ENCODE data around the gene RHBDD3.

RHBDD3 gene

GRCh38 chr22:29267858-29268510 lies at the start of gene RHBDD3, which contains the start of gene EWSR1:
Gene RHBDD3, minus strand, starts transcription at chr22:29267981. Its CDS starts 2,355 bp downstream, at chr22:29265626.
Gene EWSR1, plus strand, starts transcription at chr22:29268268. Its CDS starts 69 bp downstream, at chr22:29268337.
- Mint-ChIP-seq H3K4me3 (peak within 1 kb of the TSS; percentile 93), H3K27ac (peak within 1 kb of the TSS; percentile 98), H3K27me3 (ENCODE audit: low read depth) (peaks cover 3% of the 10 kb centered on the region), H3K4me1 (ENCODE audit: low read depth) (peaks cover 43% of the 10 kb centered on the region), H3K36me3 (ENCODE audit: low read depth) (peaks cover 51% of the 10 kb centered on the region), H3K9me3 (no peaks in the 10 kb centered on the region)
- DNase-seq (ENCODE audit: low spot score): peak; percentile 96

DNA sequence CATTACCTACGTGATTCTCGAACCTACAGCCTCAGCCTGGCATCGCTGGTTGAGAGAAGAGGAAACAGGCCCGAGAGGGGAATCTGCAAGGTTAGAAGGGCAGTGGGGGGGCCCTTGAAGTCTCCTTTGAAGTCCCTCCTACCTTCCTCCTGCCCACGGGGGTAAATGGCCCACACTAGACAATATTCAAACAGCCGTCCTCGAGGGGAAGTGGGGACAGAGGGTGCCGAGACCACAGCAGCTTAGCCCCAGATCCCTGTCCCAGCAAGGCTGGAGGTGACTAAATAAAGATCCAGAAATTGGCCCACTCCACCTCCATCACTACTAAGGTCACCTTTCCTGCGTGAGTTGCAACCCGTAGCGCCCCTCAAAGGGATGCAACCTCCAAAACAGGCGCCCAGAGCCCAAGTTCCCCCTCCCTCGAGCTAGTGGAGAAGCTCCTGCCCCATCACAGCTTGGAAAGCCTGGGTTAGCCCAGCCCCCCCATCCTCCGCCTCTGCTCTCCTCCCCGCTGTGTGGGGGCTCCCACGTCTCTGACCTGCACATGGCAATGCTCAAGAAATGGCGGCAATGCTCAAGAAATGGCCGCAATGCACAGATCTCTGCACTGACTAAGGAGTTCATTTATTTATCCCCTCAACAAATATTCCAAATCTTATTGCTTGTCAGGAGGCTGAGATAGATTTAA lies 48.5 kb upstream of the RHBDD3 start:
- H3K27ac Mint-ChIP-seq: no peak overlapping the region
- DNase-seq (ENCODE audit: low spot score): no peak
- H3K4me1 Mint-ChIP-seq (ENCODE audit: low read depth): peaks cover 10% of the 10 kb centered on the region
- peaks cover 41% of the 10 kb centered on the region for H3K27me3 Mint-ChIP-seq (ENCODE audit: low read depth)
- no peak overlapping the region for H3K4me3 Mint-ChIP-seq
- H3K9me3 Mint-ChIP-seq: no peaks in the 10 kb centered on the region
- peaks cover 1% of the 10 kb centered on the region for H3K36me3 Mint-ChIP-seq (ENCODE audit: low read depth)

DNA sequence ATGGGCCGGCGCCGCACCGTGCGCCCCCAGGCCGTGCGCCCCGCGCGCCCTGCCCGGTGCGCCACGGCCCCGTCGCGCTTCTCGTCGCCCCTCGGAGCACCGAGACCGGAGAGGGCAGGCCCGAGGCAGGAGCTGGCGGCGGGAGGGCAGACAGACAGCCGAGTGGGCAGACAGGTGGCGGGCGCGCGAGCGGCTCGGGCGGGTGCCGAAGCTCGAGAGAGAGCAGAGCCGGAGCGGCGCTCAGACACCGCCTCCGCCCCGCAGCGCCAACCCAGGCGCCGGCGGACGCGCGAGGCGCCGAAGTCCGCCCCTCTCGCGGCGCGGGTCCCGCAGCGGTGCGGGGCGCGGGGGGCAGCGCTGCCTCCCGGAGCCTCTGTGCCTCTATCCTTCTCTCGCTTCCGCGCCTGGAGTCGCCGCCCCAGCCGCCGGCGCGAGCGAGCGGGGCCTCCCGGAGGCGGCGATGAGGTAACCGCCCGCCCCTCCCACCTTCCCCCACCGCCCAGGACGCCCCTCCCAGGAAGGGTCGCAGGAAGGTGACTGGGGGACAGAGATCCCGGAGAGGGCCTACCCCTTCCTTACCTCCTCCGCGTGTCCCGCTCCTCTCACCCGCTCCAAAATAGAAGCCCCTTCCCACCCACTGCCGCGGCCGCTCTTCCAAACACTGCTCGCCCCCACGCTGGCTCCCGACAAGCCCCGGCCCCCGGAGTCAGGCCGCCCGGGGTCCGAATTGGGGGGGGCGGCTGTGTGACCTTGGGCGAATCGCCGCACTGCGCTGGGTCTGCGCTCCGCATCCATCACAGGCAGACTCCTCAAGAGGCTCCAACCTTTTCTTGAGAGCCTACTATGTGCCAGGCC lies 47.7 kb upstream of the RHBDD3 start, which contains the start of gene RASL10A:
TSS of gene RASL10A (minus strand) at position 412 of the 855 bp plus-strand sequence. CDS start 451 bp downstream, outside the sequence.
- DNase-seq (ENCODE audit: low spot score): no peak
- Mint-ChIP-seq H3K27ac (peak within 1 kb of the TSS; percentile 27), H3K36me3 (ENCODE audit: low read depth) (peaks cover 1% of the 10 kb centered on the region), H3K4me1 (ENCODE audit: low read depth) (peaks cover 12% of the 10 kb centered on the region), H3K9me3 (no peaks in the 10 kb centered on the region), H3K27me3 (ENCODE audit: low read depth) (peaks cover 41% of the 10 kb centered on the region), H3K4me3 (peak within 1 kb of the TSS; percentile 47)

- H3K4me1 Mint-ChIP-seq (ENCODE audit: low read depth): peaks cover 12% of the 10 kb centered on the region
- peaks cover 1% of the 10 kb centered on the region for H3K36me3 Mint-ChIP-seq (ENCODE audit: low read depth)
- peaks cover 41% of the 10 kb centered on the region for H3K27me3 Mint-ChIP-seq (ENCODE audit: low read depth)
- H3K9me3 Mint-ChIP-seq: no peaks in the 10 kb centered on the region
- no peak for DNase-seq (ENCODE audit: low spot score)
- H3K4me3 Mint-ChIP-seq: peak overlapping the region; percentile 47
- H3K27ac Mint-ChIP-seq: peak overlapping the region; percentile 27
Measured at GRCh38 chr22:29314537-29315285, 46.9 kb upstream of the RHBDD3 start.

DNA sequence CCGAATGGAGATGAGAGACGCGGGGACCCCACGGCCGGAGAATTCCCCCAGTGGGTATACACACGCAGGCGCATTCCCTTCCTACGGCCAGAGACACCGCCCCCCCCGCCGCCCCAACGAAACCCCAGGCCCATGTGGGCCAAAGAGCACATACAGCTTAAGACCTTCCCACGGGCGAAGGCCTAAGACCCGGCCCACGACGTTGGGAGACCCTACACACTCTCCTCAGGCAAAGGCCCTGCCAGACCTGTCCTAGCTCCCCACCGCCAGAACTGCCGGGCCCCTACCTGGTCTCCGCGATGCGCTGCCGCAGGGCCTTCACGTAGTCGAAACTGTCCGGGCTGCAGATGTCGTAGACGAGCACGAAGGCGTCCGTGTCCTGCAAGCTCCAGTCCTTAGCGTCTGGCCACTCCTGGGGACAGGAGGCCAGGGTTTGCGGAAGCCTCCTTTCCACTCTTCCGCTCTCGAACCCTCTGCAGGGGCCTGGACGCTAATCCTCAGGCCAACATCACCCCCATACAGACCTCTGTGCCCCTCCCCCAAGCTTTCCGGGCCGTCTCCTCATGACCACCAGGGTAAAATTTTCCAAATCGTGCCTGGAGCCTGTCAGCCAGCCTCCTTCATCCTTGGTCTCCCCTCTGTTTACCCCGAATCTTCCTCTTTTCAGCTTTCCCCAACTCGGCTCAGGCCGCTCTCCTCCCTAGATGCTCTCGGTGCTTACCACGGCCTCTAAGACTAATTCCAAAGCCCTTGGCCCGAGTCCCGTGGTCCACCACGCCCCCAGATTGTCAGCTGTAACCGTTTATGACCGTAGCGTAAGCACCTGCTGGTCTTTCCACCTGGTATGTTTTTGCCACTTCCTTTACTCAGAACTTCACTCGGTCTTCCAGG lies 46.0 kb upstream of the RHBDD3 start:
- H3K4me3 Mint-ChIP-seq: peak overlapping the region; percentile 47
- DNase-seq (ENCODE audit: low spot score): no peak

DNA sequence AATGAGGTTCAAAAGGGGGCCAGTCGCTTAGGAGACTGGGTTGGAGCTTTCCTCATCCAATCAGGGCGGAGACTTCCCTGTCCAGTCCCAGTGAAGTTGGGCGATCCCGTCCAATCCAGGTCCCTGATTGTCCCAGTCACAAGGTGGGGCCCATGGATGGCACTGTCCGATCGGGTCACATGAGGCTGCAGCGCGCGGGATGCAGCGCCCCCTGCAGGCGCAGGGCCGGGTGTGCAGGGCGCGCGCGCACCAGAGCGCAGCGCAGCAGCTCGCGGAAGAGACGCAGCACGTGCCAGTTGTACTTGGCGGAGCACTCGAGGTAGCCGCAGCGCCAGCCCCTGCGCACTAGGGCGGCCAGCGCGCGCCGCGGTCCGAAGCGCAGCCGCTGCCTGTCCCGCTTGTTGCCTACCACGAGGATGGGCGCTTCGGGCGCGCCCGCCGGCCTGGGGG lies 45.4 kb upstream of the RHBDD3 start:
- no peak overlapping the region for H3K4me3 Mint-ChIP-seq
- H3K27ac Mint-ChIP-seq: no peak overlapping the region
- H3K9me3 Mint-ChIP-seq: no peaks in the 10 kb centered on the region
- no peak for DNase-seq (ENCODE audit: low spot score)
- peaks cover 41% of the 10 kb centered on the region for H3K27me3 Mint-ChIP-seq (ENCODE audit: low read depth)
- H3K36me3 Mint-ChIP-seq (ENCODE audit: low read depth): peaks cover 1% of the 10 kb centered on the region
- peaks cover 12% of the 10 kb centered on the region for H3K4me1 Mint-ChIP-seq (ENCODE audit: low read depth)

More for the DNA sequence above, 46.0 kb upstream of the RHBDD3 start:
- Mint-ChIP-seq H3K9me3 (no peaks in the 10 kb centered on the region), H3K27ac (no peak overlapping the region), H3K27me3 (ENCODE audit: low read depth) (peaks cover 41% of the 10 kb centered on the region), H3K4me1 (ENCODE audit: low read depth) (peaks cover 12% of the 10 kb centered on the region), H3K36me3 (ENCODE audit: low read depth) (peaks cover 1% of the 10 kb centered on the region)

- H3K4me1 Mint-ChIP-seq (ENCODE audit: low read depth): peaks cover 12% of the 10 kb centered on the region
- no peak for DNase-seq (ENCODE audit: low spot score)
- no peak overlapping the region for H3K4me3 Mint-ChIP-seq
- no peaks in the 10 kb centered on the region for H3K9me3 Mint-ChIP-seq
- H3K27me3 Mint-ChIP-seq (ENCODE audit: low read depth): peaks cover 41% of the 10 kb centered on the region
- no peak overlapping the region for H3K27ac Mint-ChIP-seq
- H3K36me3 Mint-ChIP-seq (ENCODE audit: low read depth): peaks cover 1% of the 10 kb centered on the region
Measured at GRCh38 chr22:29312218-29313125, 44.7 kb upstream of the RHBDD3 start.

DNA sequence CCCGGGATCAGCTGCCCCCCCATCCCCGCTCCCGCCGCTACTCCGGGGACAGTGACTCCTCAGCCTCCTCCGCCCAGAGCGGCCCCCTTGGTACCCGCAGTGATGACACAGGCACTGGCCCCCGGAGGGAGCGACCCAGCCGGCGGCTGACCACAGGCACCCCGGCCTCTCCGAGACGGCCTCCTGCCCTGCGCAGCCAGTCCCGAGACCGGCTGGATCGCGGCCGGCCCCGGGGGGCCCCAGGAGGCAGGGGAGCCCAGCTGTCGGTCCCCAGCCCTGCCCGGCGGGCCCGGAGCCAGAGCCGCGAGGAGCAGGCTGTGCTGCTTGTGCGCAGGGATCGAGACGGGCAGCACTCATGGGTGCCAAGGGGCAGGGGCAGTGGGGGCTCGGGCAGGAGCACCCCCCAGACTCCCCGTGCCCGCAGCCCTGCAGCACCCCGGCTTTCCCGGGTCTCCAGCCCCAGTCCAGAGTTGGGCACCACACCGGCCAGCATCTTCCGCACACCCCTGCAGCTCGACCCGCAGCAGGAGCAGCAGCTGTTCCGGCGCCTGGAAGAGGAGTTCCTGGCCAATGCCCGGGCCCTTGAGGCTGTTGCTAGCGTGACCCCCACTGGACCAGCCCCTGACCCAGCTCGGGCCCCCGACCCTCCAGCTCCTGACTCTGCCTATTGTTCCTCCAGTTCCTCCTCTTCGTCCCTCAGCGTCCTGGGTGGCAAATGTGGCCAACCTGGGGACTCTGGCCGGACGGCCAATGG lies 43.9 kb upstream of the RHBDD3 start:
- Mint-ChIP-seq H3K4me1 (ENCODE audit: low read depth) (peaks cover 12% of the 10 kb centered on the region), H3K27me3 (ENCODE audit: low read depth) (peaks cover 35% of the 10 kb centered on the region), H3K4me3 (no peak overlapping the region), H3K36me3 (ENCODE audit: low read depth) (peaks cover 1% of the 10 kb centered on the region), H3K9me3 (no peaks in the 10 kb centered on the region), H3K27ac (no peak overlapping the region)
- no peak for DNase-seq (ENCODE audit: low spot score)

DNA sequence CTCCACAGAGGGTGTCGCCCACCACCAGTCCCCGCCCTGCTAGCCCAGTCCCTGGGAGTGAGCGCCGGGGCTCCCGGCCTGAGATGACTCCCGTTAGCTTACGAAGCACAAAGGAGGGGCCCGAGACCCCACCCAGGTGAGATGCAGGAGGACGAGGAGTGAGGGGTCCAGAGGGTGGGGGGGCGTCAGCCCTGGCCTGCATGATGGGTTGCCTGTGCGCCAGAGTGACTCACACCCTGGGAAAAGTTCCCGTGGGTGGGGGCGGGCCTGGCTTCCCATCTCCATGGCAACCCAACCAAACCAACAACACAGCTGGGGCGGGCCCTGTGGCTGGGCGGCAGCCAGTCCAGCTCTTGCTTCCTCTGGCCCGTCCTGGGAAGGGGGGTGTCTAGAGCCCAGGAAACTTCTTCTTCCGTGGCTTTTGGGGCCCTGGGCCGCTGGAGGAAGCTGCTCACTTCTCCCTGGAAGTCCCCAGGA lies 43.1 kb upstream of the RHBDD3 start:
- DNase-seq (ENCODE audit: low spot score): peak; percentile 80
- no peaks in the 10 kb centered on the region for H3K9me3 Mint-ChIP-seq
- no peak overlapping the region for H3K27ac Mint-ChIP-seq
- no peak overlapping the region for H3K4me3 Mint-ChIP-seq
- peaks cover 17% of the 10 kb centered on the region for H3K4me1 Mint-ChIP-seq (ENCODE audit: low read depth)
- peaks cover 32% of the 10 kb centered on the region for H3K27me3 Mint-ChIP-seq (ENCODE audit: low read depth)
- peaks cover 1% of the 10 kb centered on the region for H3K36me3 Mint-ChIP-seq (ENCODE audit: low read depth)

DNA sequence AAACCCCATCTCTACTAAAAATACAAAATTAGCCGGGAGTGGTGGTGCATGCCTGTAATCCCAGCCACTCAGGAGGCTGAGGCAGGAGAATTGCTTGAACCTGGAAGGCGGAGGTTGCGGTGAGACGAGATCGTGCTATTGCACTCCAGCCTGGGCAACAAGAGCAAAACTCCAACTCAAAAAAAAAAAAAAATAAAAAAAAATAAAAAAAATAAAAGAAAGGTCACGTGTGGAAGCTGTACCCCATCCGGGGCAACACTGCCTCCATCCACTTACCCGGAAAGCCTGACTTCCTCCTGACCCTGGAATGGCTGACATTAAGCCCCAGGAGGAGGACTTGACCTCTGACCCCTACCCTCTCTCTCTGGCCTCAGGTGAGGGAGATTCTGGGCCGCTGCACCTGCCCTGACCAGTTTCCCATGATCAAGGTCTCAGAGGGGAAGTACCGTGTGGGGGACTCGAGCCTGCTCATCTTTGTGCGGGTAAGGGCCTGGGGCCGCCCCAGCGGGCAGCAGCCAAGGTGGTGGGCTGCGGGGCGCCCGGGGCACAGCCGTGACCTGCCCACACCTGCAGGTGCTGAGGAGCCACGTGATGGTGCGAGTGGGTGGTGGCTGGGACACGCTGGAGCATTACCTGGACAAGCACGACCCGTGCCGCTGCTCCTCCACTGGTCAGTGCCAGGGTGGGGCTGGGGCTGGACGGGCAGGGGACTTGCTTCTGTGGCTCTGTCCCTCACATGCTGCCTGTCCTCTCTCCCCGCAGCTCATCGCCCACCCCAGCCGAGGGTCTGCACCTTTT lies 42.5 kb upstream of the RHBDD3 start:
- H3K36me3 Mint-ChIP-seq (ENCODE audit: low read depth): peaks cover 1% of the 10 kb centered on the region
- H3K4me3 Mint-ChIP-seq: no peak overlapping the region
- no peak overlapping the region for H3K27ac Mint-ChIP-seq

More for the DNA sequence above, 42.5 kb upstream of the RHBDD3 start:
- Mint-ChIP-seq H3K27me3 (ENCODE audit: low read depth) (peaks cover 34% of the 10 kb centered on the region), H3K4me1 (ENCODE audit: low read depth) (peaks cover 18% of the 10 kb centered on the region), H3K9me3 (no peaks in the 10 kb centered on the region)
- DNase-seq (ENCODE audit: low spot score): no peak
